Caco-2 (cell line): ENCODE measurements around the gene RHBG. TPM values are rescaled to one million over a fixed set of nuclear protein-coding genes. Genes with fewer than 3 reads are reported as not detected.

ENCODE experiments used
- BruUV-seq: library from RNA; stranded (reverse); fragments of 400-500 nt; replicated peaks from 2 replicates; lab custom pipeline; 2021; lab: Mats Ljungman, UMichigan
- CTCF ChIA-PET: fragments of 300-600 bp; sonication (Branson Sonifier 250); formaldehyde crosslinking; loops from one replicate; lab custom pipeline; 2022; ENCODE audit warnings: antibody characterized with exemption; lab: Charles Lee
- POLR2A ChIA-PET: fragments of 300-600 bp; sonication (Branson Sonifier 250); formaldehyde crosslinking; loops from one replicate; lab custom pipeline; 2022; ENCODE audit warnings: antibody characterized with exemption; lab: Charles Lee
- DNase-seq, 2 experiments: peaks; one replicate each; pipeline versions ENCODE4 v3.0.0 to v3.0.0-alpha.2; 2020 to 2022
- H3K27me3 ChIP-seq: replicated peaks from 2 replicates; pipeline ENCODE4 v1.6.0; 2011; ENCODE audit warnings: low read length; ENCODE audit not compliant: control insufficient read depth, insufficient read depth
- H3K36me3 ChIP-seq: 2 replicates; pipeline ENCODE4 v1.5.1; 2011; ENCODE audit warnings: low read length; ENCODE audit not compliant: control insufficient read depth, insufficient read depth
- H3K4me1 ChIP-seq: fragments of 250-450 bp; sonication (Bioruptor Pico); 2 replicates; pipeline ENCODE4 v1.5.1; 2020; ENCODE audit warnings: mild to moderate bottlenecking
- H3K4me3 ChIP-seq: 2 replicates; pipeline ENCODE4 v1.5.1; 2011; ENCODE audit warnings: low read depth, mild to moderate bottlenecking, control low read depth, low read length
- H3K9me3 ChIP-seq: fragments of 250-450 bp; sonication (Bioruptor Pico); 2 replicates; pipeline ENCODE4 v1.5.1; 2020; ENCODE audit warnings: mild to moderate bottlenecking, moderate library complexity
- H3K27ac Mint-ChIP-seq: one replicate; pipeline ENCODE4 v1.8.0; 2022; ENCODE audit warnings: mixed read lengths; ENCODE audit not compliant: unreplicated experiment
- H3K27me3 Mint-ChIP-seq: one replicate; pipeline ENCODE4 v1.8.0; 2022; ENCODE audit warnings: mixed read lengths; ENCODE audit not compliant: insufficient read depth, unreplicated experiment
- H3K36me3 Mint-ChIP-seq: one replicate; pipeline ENCODE4 v1.8.0; 2022; ENCODE audit warnings: mild to moderate bottlenecking, mixed read lengths; ENCODE audit not compliant: insufficient read depth, unreplicated experiment
- H3K4me1 Mint-ChIP-seq: one replicate; pipeline ENCODE4 v1.8.0; 2022; ENCODE audit warnings: low read depth, mixed read lengths; ENCODE audit not compliant: unreplicated experiment
- H3K4me3 Mint-ChIP-seq: one replicate; pipeline ENCODE4 v1.8.0; 2022; ENCODE audit warnings: mild to moderate bottlenecking, moderate library complexity, mixed read lengths; ENCODE audit not compliant: unreplicated experiment
- H3K9me3 Mint-ChIP-seq: one replicate; pipeline ENCODE4 v1.8.0; 2022; ENCODE audit warnings: mixed read lengths; ENCODE audit not compliant: unreplicated experiment
- CTCF ChIP-seq, 2 experiments: fragments of 200-600 bp in 1 of 2; IDR thresholded peaks; 1 replicate in 1 of 2; 2 replicates in 1 of 2; pipeline versions ENCODE4 v1.5.1 to v1.8.0; 2011 to 2022; ENCODE audit warnings: antibody characterized with exemption in 1 of 2, control low read depth in 1 of 2, inconsistent platforms in 1 of 2, low read depth in 1 of 2, low read length in 1 of 2, mild to moderate bottlenecking in 1 of 2, moderate library complexity in 1 of 2; ENCODE audit not compliant: insufficient read depth in 1 of 2, severe bottlenecking in 1 of 2, unreplicated experiment in 1 of 2
- intact Hi-C: fragments of 100-400 bp; cut with micrococcal nuclease; formaldehyde crosslinking; loops from one replicate; pipeline ENCODE4 v1.10.0; 2022; ENCODE audit not compliant: unreplicated experiment
- total RNA-seq: library from RNA; stranded (reverse); gene quantifications from 2 replicates; pipeline ENCODE4 v1.2.3, GENCODE V29; 2022

RHBG gene
- total RNA-seq, 1 experiment from 2014 or later = 6.5 TPM

GRCh38 chr1:156385534-156386031 lies 16.6 kb downstream of the RHBG start:
- ChIA-PET CTCF (interaction anchor here (0.6 to 5.5 kb wide), 45 partner anchors 8 to 504 kb away, joined by 3 to 163 read pairs (median 5); partner anchors contain the start of genes GPATCH4 and SMG5), POLR2A (interaction anchor here (0.6 to 1.2 kb wide), 4 partner anchors 36 to 118 kb away, joined by 3 to 6 read pairs (median 4); no protein-coding TSS in a partner anchor)
- Histone ChIP-seq H3K4me1 (no peaks in the 10 kb centered on the region), H3K27me3 (no peaks in the 10 kb centered on the region), H3K9me3 (no peaks in the 10 kb centered on the region), H3K36me3 (no peaks in the 10 kb centered on the region), H3K4me3 (no peak overlapping the region)
- no TSS peak for BruUV-seq
- Mint-ChIP-seq H3K36me3 (no peaks in the 10 kb centered on the region), H3K4me1 (no peaks in the 10 kb centered on the region), H3K9me3 (no peaks in the 10 kb centered on the region), H3K4me3 (no peak overlapping the region), H3K27ac (no peak overlapping the region), H3K27me3 (no peaks in the 10 kb centered on the region)
- DNase-seq = peak; percentile 55 to 64
- intact Hi-C loops = loop anchor here (1.0 to 10.0 kb wide), 3 partner anchors 35 to 219 kb away; partner anchors contain the start of gene GPATCH4
- TF ChIP-seq CTCF (IDR thresholded peaks at IDR 0.05; ENCODE audit: insufficient read depth in 1 of 2, low read depth in 1 of 2, low read length in 1 of 2, severe bottlenecking in 1 of 2, unreplicated experiment in 1 of 2) = peak; percentile 93 to 96

- no peaks in the 10 kb centered on the region for H3K27me3 Mint-ChIP-seq
- BruUV-seq = no TSS peak
- H3K4me1 Mint-ChIP-seq = no peaks in the 10 kb centered on the region
- H3K27ac Mint-ChIP-seq = no peak overlapping the region
- Histone ChIP-seq H3K27me3 (no peaks in the 10 kb centered on the region), H3K4me1 (no peaks in the 10 kb centered on the region), H3K4me3 (no peak overlapping the region), H3K9me3 (no peaks in the 10 kb centered on the region), H3K36me3 (no peaks in the 10 kb centered on the region)
- no peak for TF ChIP-seq CTCF (IDR thresholded peaks at IDR 0.05; ENCODE audit: insufficient read depth in 1 of 2, low read depth in 1 of 2, low read length in 1 of 2, severe bottlenecking in 1 of 2, unreplicated experiment in 1 of 2)
- H3K9me3 Mint-ChIP-seq = no peaks in the 10 kb centered on the region
- CTCF ChIA-PET = interaction anchor here (0.6 to 5.5 kb wide), 45 partner anchors 8 to 504 kb away, joined by 3 to 163 read pairs (median 5); partner anchors contain the start of genes GPATCH4 and SMG5
- POLR2A ChIA-PET = interaction anchor here (0.6 to 1.2 kb wide), 5 partner anchors 15 to 117 kb away, joined by 3 to 6 read pairs (median 3); no protein-coding TSS in a partner anchor
- no peaks in the 10 kb centered on the region for H3K36me3 Mint-ChIP-seq
- DNase-seq = no peak
- intact Hi-C loops = loop anchor here (10.0 kb wide), 1 partner anchor 218 kb away; the partner anchor contains the start of gene GPATCH4
- H3K4me3 Mint-ChIP-seq = no peak overlapping the region
Observed at GRCh38 chr1:156386134-156386901, 17.3 kb downstream of the RHBG start.
